ENCODE measurements around the gene CELF5.

The CELF5 gene

DNA sequence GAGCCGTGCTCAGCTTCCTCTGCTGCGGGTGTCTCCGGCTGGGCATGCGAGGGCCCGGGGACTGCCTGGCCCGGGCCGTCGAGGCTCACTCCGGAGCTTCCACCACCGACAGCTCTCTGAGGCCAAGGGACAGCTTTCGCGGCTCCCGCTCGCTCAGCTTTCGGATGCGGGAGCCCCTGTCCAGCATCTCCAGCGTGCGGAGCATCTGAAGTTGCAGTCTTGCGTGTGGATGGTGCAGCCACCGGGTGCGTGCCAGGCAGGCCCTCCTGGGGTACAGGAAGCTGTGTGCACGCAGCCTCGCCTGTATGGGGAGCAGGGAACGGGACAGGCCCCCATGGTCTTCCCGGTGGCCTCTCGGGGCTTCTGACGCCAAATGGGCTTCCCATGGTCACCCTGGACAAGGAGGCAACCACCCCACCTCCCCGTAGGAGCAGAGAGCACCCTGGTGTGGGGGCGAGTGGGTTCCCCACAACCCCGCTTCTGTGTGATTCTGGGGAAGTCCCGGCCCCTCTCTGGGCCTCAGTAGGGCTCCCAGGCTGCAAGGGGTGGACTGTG, 44.6 kb upstream of the CELF5 start:
- no peak overlapping the region for H3K4me3 ChIP-seq (ENCODE audit: low read depth, low read length)
- TF ChIP-seq, protein P1, sequence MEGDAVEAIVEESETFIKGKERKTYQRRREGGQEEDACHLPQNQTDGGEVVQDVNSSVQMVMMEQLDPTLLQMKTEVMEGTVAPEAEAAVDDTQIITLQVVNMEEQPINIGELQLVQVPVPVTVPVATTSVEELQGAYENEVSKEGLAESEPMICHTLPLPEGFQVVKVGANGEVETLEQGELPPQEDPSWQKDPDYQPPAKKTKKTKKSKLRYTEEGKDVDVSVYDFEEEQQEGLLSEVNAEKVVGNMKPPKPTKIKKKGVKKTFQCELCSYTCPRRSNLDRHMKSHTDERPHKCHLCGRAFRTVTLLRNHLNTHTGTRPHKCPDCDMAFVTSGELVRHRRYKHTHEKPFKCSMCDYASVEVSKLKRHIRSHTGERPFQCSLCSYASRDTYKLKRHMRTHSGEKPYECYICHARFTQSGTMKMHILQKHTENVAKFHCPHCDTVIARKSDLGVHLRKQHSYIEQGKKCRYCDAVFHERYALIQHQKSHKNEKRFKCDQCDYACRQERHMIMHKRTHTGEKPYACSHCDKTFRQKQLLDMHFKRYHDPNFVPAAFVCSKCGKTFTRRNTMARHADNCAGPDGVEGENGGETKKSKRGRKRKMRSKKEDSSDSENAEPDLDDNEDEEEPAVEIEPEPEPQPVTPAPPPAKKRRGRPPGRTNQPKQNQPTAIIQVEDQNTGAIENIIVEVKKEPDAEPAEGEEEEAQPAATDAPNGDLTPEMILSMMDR (IDR thresholded peaks at IDR 0.05; ENCODE audit: low read depth, low read length) = no peak

GRCh38 chr19:3183721-3184641, 40.5 kb upstream of the CELF5 start:
- no peak overlapping the region for H3K4me3 ChIP-seq (ENCODE audit: low read depth, low read length)
- TF ChIP-seq, protein P1 (IDR thresholded peaks at IDR 0.05; ENCODE audit: low read depth, low read length) = no peak

DNA sequence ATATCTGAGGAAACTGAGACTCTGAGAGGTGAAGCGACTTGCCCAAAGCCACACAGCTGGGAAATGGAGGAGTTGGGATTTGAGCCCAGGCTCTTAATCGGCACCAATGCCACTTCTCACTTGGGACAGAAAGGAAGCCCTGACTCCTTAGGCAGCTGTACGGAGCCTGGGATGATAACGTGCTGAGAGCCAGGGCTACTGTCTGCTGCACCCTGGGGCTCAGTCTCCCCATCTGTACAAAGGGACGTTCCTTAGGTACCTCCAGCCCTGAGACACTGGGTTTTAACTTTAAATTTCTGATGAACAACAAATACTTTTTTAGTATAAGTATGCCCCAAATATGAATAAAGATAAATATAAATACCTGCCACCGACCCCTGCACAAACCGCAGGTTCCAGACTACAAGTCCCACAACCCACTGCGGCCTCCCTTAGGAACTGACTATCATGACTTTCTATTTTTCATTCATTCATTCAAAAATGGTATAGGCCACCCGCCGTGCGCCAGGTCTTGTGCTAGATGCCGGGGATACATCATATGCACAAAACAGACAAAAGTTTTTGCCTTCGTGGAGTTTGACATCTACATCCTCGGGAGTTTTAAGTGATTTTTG, 39.5 kb upstream of the CELF5 start:
- H3K4me3 ChIP-seq (ENCODE audit: low read depth, low read length) = peak overlapping the region; percentile 86
- TF ChIP-seq, protein P1 (IDR thresholded peaks at IDR 0.05; ENCODE audit: low read depth, low read length) = no peak

- peak within 1 kb of the TSS; percentile 86 for H3K4me3 ChIP-seq (ENCODE audit: low read depth, low read length)
- TF ChIP-seq, protein P1 (IDR thresholded peaks at IDR 0.05; ENCODE audit: low read depth, low read length) = no peak
These were observed 38.9 kb upstream of the CELF5 start, which contains the start of gene NCLN for GRCh38 chr19:3185461-3186159. Gene NCLN (plus strand): TSS chr19:3185930. CDS start chr19:3186031, 101 bp downstream.

DNA sequence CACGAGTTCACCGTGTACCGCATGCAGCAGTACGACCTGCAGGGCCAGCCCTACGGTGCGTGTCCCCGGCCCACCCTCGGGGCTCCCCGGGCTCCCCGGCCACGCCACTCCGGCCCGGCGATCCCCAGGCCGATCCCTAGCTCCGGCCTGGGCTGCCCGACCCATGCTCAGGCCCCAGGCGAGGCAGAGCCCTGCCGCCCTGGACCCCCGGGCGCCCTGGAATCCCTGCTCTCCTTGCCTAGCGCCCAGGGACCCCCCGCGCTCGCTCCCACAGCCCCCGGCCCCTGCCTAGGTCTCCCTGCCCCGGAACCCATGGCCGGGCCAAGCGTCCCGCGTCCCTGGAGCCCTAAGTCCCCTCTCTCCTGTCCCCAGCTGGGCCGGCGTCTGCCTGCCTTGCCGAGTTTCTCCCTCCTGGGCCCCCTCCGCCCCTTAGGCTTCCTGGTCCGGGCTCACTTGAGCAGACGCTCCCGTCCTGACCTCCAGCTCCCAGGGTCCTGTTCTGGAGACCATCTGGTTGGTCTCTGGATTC, 38.2 kb upstream of the CELF5 start:
- TF ChIP-seq, protein P1 (IDR thresholded peaks at IDR 0.05; ENCODE audit: low read depth, low read length) = no peak
- peak overlapping the region; percentile 86 for H3K4me3 ChIP-seq (ENCODE audit: low read depth, low read length)

- TF ChIP-seq, protein P1 (IDR thresholded peaks at IDR 0.05; ENCODE audit: low read depth, low read length) = no peak
These were observed 37.4 kb upstream of the CELF5 start for GRCh38 chr19:3186891-3187661.

More at GRCh38 chr19:3186891-3187661, 37.4 kb upstream of the CELF5 start:
- H3K4me3 ChIP-seq (ENCODE audit: low read depth, low read length) = peak overlapping the region; percentile 86

Measured in WI38 (cell line).